Ureter (tissue), 1 donor: Measurements from ENCODE around the gene SVOPL. TPM values are rescaled to one million over a fixed set of nuclear protein-coding genes. Genes with fewer than 3 reads are reported as not detected.

Source experiments
- DNase-seq: peaks from one replicate; pipeline ENCODE4 v3.0.0-alpha.2; 2020; ENCODE audit warnings: low spot score
- total RNA-seq: library from RNA; stranded (reverse); gene quantifications from one replicate; pipeline ENCODE4 v1.2.4, GENCODE V29; 2023
- donor health status: DM: yes; HTN: yes; CAD: no.

SVOPL gene
- total RNA-seq, 1 donor from 2014 or later: 2.1 TPM

- DNase-seq: no peak
Measured at GRCh38 chr7:138661069-138661635, 40.0 kb downstream of the SVOPL start.

- no peak for DNase-seq
Measured at GRCh38 chr7:138658889-138659288, 42.3 kb downstream of the SVOPL start.

GRCh38 chr7:138657854-138658386, 43.2 kb downstream of the SVOPL start:
- DNase-seq: no peak

- DNase-seq: no peak
Measured at GRCh38 chr7:138656952-138657351, 44.2 kb downstream of the SVOPL start.

GRCh38 chr7:138654616-138655015, 46.5 kb downstream of the SVOPL start:
- no peak for DNase-seq

GRCh38 chr7:138649506-138649905, 51.7 kb downstream of the SVOPL start:
- no peak for DNase-seq

- no peak for DNase-seq
Measured at GRCh38 chr7:138645284-138645683, 55.9 kb downstream of the SVOPL start.

- no peak for DNase-seq
Measured at GRCh38 chr7:138632826-138633602, 68.1 kb downstream of the SVOPL start.

- DNase-seq: no peak
Measured at GRCh38 chr7:138632384-138632783, 68.8 kb downstream of the SVOPL start.

- DNase-seq: no peak
Measured at GRCh38 chr7:138630059-138630610, 71.0 kb downstream of the SVOPL start.

- no peak for DNase-seq
Measured at GRCh38 chr7:138627361-138627760, 73.8 kb downstream of the SVOPL start.

- no peak for DNase-seq
Measured at GRCh38 chr7:138626846-138627245, 74.3 kb downstream of the SVOPL start.

- no peak for DNase-seq
Measured at GRCh38 chr7:138625849-138626230, 75.3 kb downstream of the SVOPL start.

- DNase-seq: no peak
Measured at GRCh38 chr7:138625084-138625848, 75.9 kb downstream of the SVOPL start.

GRCh38 chr7:138622841-138623240, 78.3 kb downstream of the SVOPL start:
- DNase-seq: no peak

GRCh38 chr7:138618933-138619332, 82.2 kb downstream of the SVOPL start:
- DNase-seq: no peak

- DNase-seq: no peak
Measured at GRCh38 chr7:138618506-138618905, 82.7 kb downstream of the SVOPL start.

GRCh38 chr7:138616085-138616484, 85.1 kb downstream of the SVOPL start:
- no peak for DNase-seq

- DNase-seq: no peak
Measured at GRCh38 chr7:138613630-138614029, 87.5 kb downstream of the SVOPL start.

GRCh38 chr7:138610671-138611170, 90.4 kb downstream of the SVOPL start:
- no peak for DNase-seq

- no peak for DNase-seq
Measured at GRCh38 chr7:138608275-138608674, 92.9 kb downstream of the SVOPL start.
